ENCODE measurements around the gene PTPN3. TPM values are rescaled to one million over a fixed set of nuclear protein-coding genes. Genes with fewer than 3 reads are reported as not detected.

PTPN3 gene
- total and polyA plus RNA-seq, 2 donors from 2014 or later = 33.7 to 40.6 TPM

GRCh38 chr9:109349421-109349846 is 148.7 kb downstream of the PTPN3 start:
- Histone ChIP-seq H3K9me3 (ENCODE audit: control insufficient read depth in 2 of 3, insufficient read depth in 1 of 3, low read length in 3 of 3) (no peaks in the 10 kb centered on the region), H3K4me3 (ENCODE audit: low read length in 3 of 3) (no peak overlapping the region), H3K4me1 (ENCODE audit: control insufficient read depth in 2 of 3, insufficient read depth in 2 of 3, low read depth in 1 of 3, low read length in 3 of 3) (peaks cover 0 to 2% (median 0%) of the 10 kb centered on the region in 3 donors), H3K27ac (ENCODE audit: low read depth in 2 of 2, low read length in 2 of 2) (no peak overlapping the region), H3K36me3 (ENCODE audit: control insufficient read depth in 2 of 3, insufficient read depth in 3 of 3, low read length in 3 of 3) (no peaks in the 10 kb centered on the region), H3K27me3 (ENCODE audit: control insufficient read depth, insufficient read depth, low read length) (no peaks in the 10 kb centered on the region), H3K9ac (ENCODE audit: low read length in 3 of 3) (no peak overlapping the region)
- FAIRE-seq = no peak
- no peak for TF ChIP-seq CTCF (IDR thresholded peaks at IDR 0.05; ENCODE audit: borderline replicate concordance, extremely low read depth, insufficient read depth)
- no peak for DNase-seq
- intact Hi-C loops (cut with DNase I) = no loop called here

- Histone ChIP-seq H3K4me3 (ENCODE audit: low read length in 3 of 3) (no peak overlapping the region), H3K4me1 (ENCODE audit: control insufficient read depth in 2 of 3, insufficient read depth in 2 of 3, low read depth in 1 of 3, low read length in 3 of 3) (peaks cover 0 to 2% (median 0%) of the 10 kb centered on the region in 3 donors), H3K36me3 (ENCODE audit: control insufficient read depth in 2 of 3, insufficient read depth in 3 of 3, low read length in 3 of 3) (no peaks in the 10 kb centered on the region), H3K27ac (ENCODE audit: low read depth in 2 of 2, low read length in 2 of 2) (no peak overlapping the region), H3K9me3 (ENCODE audit: control insufficient read depth in 2 of 3, insufficient read depth in 1 of 3, low read length in 3 of 3) (no peaks in the 10 kb centered on the region), H3K27me3 (ENCODE audit: control insufficient read depth, insufficient read depth, low read length) (no peaks in the 10 kb centered on the region), H3K9ac (ENCODE audit: low read length in 3 of 3) (no peak overlapping the region)
- TF ChIP-seq CTCF (IDR thresholded peaks at IDR 0.05; ENCODE audit: borderline replicate concordance, extremely low read depth, insufficient read depth) = no peak
- FAIRE-seq (no peak), DNase-seq (no peak)
- intact Hi-C loops (cut with DNase I) = no loop called here
Measured at GRCh38 chr9:109346904-109347303, 151.2 kb downstream of the PTPN3 start.

GRCh38 chr9:109344866-109345265 is 153.2 kb downstream of the PTPN3 start:
- Histone ChIP-seq H3K4me3 (ENCODE audit: low read length in 3 of 3) (no peak overlapping the region), H3K27me3 (ENCODE audit: control insufficient read depth, insufficient read depth, low read length) (no peaks in the 10 kb centered on the region), H3K4me1 (ENCODE audit: control insufficient read depth in 2 of 3, insufficient read depth in 2 of 3, low read depth in 1 of 3, low read length in 3 of 3) (peaks cover 0 to 2% (median 0%) of the 10 kb centered on the region in 3 donors), H3K9ac (ENCODE audit: low read length in 3 of 3) (no peak overlapping the region), H3K27ac (ENCODE audit: low read depth in 2 of 2, low read length in 2 of 2) (peak overlapping the region; percentile 83 to 85), H3K9me3 (ENCODE audit: control insufficient read depth in 2 of 3, insufficient read depth in 1 of 3, low read length in 3 of 3) (no peaks in the 10 kb centered on the region), H3K36me3 (ENCODE audit: control insufficient read depth in 2 of 3, insufficient read depth in 3 of 3, low read length in 3 of 3) (no peaks in the 10 kb centered on the region)
- no peak for TF ChIP-seq CTCF (IDR thresholded peaks at IDR 0.05; ENCODE audit: borderline replicate concordance, extremely low read depth, insufficient read depth)
- intact Hi-C loops (cut with DNase I) = no loop called here
- FAIRE-seq = no peak
- DNase-seq = no peak

GRCh38 chr9:109342878-109343277 is 155.2 kb downstream of the PTPN3 start:
- Histone ChIP-seq H3K36me3 (ENCODE audit: control insufficient read depth in 2 of 3, insufficient read depth in 3 of 3, low read length in 3 of 3) (no peaks in the 10 kb centered on the region), H3K27me3 (ENCODE audit: control insufficient read depth, insufficient read depth, low read length) (no peaks in the 10 kb centered on the region), H3K4me3 (ENCODE audit: low read length in 3 of 3) (no peak overlapping the region), H3K9me3 (ENCODE audit: control insufficient read depth in 2 of 3, insufficient read depth in 1 of 3, low read length in 3 of 3) (no peaks in the 10 kb centered on the region), H3K4me1 (ENCODE audit: control insufficient read depth in 2 of 3, insufficient read depth in 2 of 3, low read depth in 1 of 3, low read length in 3 of 3) (peaks cover 0 to 2% (median 0%) of the 10 kb centered on the region in 3 donors), H3K27ac (ENCODE audit: low read depth in 2 of 2, low read length in 2 of 2) (no peak overlapping the region), H3K9ac (ENCODE audit: low read length in 3 of 3) (no peak overlapping the region)
- no peak for TF ChIP-seq CTCF (IDR thresholded peaks at IDR 0.05; ENCODE audit: borderline replicate concordance, extremely low read depth, insufficient read depth)
- intact Hi-C loops (cut with DNase I) = no loop called here
- DNase-seq = no peak
- FAIRE-seq = no peak
